SK-MEL-5 (cell line): ENCODE results near the gene ANKRD27. TPM values are rescaled to one million over a fixed set of nuclear protein-coding genes. Genes with fewer than 3 reads are reported as not detected.
"Not testable (repeated sequence)": the region's sequence is repeated elsewhere in the genome, so short reads cannot be mapped to it uniquely, and the experiment has no call there.

Experiments
- DNase-seq: peaks from one replicate; pipeline ENCODE4 v3.0.0-alpha.2; 2016; ENCODE audit warnings: low read depth, low spot score
- in situ Hi-C: cut with HindIII; loops from 2 replicates; pipeline ENCODE4 v1.10.0; 2016; ENCODE audit warnings: low sequenced_read_pairs, high pct_unique_total_duplicates, low pct_unique_long_range_greater_than_20kb
- polyA plus RNA-seq, 2 experiments: library from polyadenylated mRNA; depleted of rRNA; stranded (reverse); fragments of >200 nt; gene quantifications; 2 replicates each; pipeline ENCODE4 v1.2.3, GENCODE V29; 2015
- total RNA-seq: library from RNA; depleted of rRNA; stranded (reverse); fragments of >200 nt; shearing (Covaris generic); gene quantifications from 2 replicates; pipeline ENCODE4 v1.2.3, GENCODE V29; 2014; rRNA removed

ANKRD27 gene
- 39.6 and 42.9 TPM in 2 replicates for total RNA-seq
- 22.1 and 25.9 TPM in 2 replicates for polyA plus RNA-seq (2015; cell fraction: cytosol; rRNA removed)
- polyA plus RNA-seq (2015; cell fraction: nucleus; rRNA removed) = 44.1 and 50.4 TPM in 2 replicates

DNA sequence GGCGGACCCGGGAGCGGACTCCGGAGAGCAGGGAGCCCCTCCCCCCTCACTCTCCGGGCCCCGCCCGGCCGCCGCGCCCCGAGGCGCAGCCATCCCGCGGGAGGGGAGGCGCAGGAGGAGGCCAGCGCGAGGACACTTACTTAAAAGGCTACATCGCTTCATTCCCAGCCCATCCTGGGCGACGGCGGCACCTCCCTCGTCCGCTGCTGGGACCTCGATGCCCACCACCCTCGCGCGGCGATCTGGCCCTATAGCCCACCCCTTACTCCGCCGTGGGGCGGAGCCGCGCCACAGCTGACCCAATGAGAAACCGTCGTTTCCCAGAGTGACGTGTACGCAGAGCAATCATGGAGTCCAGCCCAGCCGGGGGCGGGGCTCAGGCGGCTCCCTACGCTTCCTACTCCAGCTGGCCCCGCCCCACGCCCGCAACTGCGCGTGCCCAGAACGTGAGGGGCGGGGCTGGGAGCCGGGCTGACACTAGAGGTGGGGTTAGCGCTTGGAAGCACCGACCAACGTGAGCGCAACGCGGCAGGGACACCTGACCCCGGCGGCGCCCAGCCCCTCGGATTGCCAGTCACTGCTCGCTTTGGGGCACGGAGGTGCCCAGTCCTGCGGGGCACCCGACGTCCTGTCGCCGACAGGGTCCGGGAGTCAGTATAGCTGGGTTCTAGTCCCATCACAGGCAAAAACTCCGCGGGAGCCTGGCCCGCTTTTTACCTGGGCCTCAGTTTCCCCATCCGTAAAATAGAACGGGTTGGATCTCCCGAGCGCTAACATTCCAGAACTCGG, at the start of gene ANKRD27:
Gene ANKRD27, minus strand, starts transcription at position 250 of the 789 bp plus-strand sequence. CDS start 16,165 bp downstream, outside the sequence.
- in situ Hi-C loops = no loop called here
- peak; percentile 98 for DNase-seq

DNA sequence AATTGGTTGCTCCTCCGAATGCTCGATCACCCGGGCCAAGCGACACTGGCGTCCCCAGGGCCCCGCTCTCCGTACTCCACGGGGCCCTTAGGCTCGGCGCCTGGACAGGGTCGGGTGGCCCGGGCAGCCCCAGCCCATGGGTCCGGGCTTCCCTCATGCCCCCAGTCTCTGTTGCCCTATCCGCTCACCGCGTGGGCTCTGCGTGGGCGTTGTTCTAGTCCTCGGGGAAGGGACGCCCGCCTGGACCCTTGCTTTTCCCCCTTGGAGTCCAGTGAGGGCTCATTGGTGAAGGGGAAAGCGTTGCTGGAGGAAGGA, 45.9 kb upstream of the ANKRD27 start:
- no peak for DNase-seq
- in situ Hi-C loops = no loop called here

DNA sequence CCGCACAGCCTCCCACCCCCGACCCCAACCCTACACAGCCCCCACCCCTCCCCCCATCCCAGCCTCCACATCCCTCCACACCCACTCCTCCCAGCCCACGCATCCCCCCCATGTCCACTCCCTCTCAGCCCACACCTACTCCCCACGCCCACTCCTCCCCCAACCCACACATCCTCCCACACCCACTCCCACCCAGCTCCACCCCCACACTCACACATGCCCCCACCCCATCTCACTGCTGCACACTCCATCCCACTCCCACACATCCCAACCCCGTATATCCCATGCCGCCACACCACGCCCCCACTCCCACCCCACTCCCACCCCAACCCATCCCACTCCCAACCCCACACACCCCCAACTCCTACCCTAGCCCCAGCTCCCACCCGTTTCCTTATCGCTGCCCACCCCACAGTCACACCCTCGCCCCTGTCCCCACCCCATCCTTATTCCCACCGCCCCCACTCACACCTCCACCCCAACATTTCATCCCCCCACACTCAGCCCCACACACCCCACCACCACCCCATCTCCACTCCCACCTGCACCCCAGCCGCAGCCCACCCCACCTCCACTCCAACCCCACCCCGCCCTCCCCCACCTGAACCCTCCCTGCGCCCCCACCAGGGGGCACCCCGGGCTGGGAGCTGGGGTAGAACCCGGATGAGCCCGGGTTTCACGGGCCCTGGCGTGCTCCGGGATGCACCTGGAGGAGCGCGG, 45.4 kb upstream of the ANKRD27 start:
- no peak for DNase-seq
- in situ Hi-C loops = no loop called here

DNA sequence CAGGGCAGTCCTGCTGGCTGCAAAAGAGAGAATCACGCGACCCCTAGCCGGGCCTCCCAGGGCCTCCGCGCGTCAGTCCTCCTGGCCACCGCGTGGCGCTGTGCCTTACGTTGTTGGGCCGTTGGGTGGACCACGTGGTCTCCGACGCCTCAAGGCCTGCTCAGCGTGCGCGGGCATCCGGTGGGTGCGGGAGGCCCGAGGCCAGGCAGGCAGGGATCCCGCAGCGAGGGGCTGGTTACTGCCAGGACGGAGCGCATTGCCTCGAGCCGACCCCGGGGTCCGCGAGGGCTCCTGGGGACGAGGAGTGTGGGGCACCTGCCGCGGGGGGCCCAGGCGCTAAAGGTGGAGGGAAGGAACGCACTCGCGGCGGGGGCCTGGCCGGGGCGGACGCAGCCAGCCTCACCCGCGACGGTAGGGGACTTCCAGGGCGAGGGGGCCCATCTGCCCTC, 44.7 kb upstream of the ANKRD27 start, which contains the start of gene TDRD12:
Gene TDRD12, plus strand, starts transcription at position 157 of the 449 bp plus-strand sequence. CDS start 306 bp downstream, outside the sequence.
- in situ Hi-C loops = no loop called here
- no peak for DNase-seq

DNA sequence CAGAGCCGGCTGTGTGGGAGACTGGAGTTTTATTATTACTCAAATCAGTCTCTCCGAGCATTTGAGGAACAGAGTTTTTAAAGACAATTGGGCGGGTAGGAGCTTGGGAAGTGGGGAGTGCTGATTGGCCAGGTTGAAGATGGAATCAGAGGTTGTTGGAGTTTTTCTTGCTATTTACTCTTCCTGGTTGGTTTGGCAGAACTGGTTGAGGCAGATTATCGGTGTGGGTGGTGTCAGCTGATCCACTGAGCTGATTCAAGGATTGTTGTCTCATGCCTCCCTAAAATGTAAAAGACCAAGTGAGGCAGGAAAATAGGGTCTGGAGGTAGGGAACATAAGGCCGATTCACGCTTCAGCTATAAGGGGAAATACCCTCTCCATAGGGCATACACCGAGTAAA, 43.3 kb upstream of the ANKRD27 start:
- DNase-seq = no peak
- in situ Hi-C loops = no loop called here

DNA sequence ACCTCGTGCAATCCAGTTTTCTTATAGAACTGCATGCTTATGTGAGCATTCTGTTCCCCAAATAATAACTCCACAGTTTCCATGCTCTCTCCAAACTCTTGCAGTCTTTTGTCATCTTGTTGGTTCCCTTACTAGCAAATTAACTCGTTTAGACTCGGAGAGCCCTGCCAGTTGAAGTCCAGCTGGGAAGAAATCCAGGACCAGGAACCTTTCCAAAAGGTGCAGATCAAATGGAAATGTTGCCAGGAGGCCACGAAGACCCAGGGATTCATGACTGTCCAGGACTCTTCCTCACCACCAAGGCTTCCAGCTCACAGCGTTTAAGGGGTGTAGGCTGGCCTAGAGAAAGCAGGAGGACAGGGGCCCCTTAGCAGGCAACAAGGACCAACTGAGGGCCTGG, 42.5 kb upstream of the ANKRD27 start:
- in situ Hi-C loops = no loop called here
- no peak for DNase-seq

DNA sequence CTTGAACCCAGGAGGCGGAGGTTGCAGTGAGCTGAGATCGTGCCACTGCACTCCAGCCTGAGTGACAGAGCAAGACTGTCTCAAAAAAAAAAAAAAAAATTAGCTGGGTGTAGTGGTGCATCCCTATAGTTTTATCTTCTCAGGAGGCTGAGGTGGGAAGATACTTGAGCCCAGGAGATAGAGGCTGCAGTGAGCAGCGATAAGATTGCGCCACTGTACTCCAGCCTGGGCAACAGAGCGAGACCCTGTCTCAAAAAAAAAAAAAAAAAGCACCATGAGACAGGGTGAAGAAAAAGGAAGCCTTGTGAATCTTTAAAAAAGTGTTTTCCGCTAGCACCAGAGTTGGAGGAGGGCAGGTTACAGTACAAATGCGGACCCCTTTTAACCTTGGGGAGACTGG, 41.2 kb upstream of the ANKRD27 start:
- in situ Hi-C loops, DNase-seq: not testable (repeated sequence)

DNA sequence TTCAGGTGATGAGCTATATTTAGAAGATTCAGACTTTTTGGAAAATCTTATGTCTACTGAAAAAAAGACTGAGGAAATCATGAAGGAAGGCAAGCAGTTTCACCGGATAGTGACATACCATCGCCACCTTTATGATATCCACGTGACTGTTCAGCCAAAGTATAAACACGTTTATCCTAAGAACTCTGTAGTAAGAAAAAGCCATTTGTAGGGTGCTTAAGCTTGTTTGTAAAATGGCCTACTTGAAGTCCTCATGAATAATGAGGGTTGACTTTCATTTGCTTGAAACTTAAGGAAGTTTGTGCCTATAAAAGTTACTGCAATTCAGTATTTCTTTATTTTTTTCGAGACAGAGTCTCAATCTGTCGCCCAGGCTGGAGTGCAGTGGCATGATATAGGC, 36.8 kb upstream of the ANKRD27 start:
- in situ Hi-C loops = no loop called here
- DNase-seq = no peak

DNA sequence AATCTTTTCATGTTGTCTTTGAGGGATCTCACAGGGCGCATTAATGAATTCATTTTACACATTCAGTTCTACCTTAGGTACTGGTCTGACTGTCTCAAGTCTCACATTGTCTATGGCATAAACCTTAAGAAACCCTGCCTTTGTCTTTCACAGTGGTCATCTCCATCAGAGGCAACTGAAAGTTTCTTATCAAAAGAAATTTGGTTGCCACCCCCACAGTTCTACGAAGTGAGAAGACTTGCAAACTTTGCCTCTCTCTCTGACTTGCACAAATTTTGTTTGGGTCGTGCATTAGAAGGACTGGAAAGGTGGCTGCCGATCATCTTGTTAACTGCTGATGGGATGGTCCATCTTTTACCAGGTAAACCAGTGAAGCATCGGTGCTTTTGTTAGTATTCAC, 34.1 kb upstream of the ANKRD27 start:
- no peak for DNase-seq
- in situ Hi-C loops = no loop called here

DNA sequence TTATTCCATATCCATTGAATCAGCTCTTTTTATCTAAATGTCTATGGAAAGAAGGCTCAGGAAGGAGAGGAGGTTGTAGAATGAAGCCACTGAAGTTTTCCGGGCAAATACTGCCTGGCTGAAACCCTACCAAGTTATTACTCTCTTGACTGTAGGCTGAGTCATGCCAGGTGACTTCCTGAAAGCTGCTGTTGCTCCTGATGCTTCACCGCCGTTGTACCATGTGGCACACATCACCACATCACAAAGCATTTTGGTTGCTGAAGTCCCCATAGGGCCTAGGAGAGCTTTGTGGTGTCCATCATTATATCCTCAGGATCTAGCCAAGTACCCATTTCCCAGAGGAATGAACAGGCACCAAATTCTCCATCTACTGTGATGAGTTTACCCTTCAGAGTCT, 33.5 kb upstream of the ANKRD27 start:
- in situ Hi-C loops = no loop called here
- no peak for DNase-seq

DNA sequence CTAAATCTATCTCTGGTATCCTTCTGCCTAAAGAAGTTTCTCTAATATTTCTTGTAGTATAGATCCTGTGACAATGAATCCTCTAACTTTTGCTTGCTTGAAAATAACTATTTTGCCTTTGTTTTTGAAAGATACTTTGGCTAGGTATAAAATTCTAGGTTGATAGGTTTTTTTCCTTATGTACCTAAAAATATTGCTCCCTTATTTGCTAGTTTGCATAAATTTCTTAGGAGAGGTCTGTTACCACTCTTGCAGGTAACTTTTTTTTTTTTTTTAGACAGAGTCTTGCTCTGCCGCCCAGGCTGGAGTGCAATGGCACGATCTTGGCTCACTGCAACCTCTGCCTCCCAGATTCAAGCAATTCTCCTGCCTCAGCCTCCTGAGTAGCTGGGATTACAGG, 29.0 kb upstream of the ANKRD27 start:
- in situ Hi-C loops, DNase-seq: not testable (repeated sequence)

DNA sequence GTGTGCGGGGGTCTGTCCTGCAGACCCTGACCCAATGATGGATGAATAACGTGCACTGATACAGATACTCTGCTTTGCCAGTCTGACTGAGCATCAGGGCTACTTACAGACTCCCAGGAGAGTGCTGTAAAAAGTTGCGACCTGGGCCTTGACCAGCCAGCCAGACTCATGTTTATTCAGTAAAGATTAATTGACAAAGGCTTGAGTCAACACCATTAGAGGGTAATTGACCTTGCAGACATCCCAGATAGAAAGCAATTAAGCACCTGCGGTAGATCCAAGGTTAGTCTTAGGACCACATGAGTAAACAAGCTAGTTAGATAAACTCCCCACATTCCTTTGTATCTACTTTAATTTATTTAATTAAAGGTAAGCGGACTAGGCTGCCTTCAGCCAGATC, 27.0 kb upstream of the ANKRD27 start:
- no peak for DNase-seq
- in situ Hi-C loops = no loop called here

DNA sequence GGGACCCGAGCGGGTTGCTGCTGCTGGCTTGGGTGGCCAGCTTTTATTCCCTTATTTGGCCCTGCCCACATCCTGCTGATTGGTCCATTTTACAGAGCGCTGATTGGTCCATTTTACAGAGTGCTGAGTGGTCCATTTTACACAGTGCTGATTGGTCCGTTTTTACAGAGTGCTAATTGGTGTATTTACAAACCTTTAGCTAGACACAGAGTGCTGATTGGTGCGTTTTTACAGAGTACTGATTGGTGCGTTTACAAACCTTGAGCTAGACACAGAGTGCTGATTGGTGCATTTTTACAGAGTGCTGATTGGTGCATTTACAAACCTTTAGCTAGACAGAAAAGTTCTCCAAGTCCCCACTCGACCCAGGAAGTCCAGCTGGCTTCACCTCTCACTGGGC, 25.1 kb upstream of the ANKRD27 start:
- in situ Hi-C loops = not testable (repeated sequence)

DNA sequence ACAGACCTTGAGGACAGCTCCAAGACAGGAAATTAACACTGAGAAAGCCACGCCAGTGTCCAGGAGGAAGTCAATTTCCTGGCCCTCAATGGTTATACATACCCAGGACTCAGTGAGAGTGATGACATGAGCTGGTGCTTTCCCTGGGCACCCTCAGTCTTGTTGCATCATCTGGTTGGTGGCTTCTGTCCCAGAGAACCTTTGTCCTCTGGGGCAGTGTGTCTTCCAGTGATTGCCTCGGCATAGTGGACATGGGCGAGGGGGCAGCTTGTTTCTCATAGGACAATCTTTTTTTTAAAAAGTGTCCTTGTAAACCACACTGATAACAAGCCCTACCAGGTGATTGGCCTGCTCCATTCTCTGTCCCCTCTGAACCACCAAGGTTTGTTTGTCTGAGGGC, 21.8 kb upstream of the ANKRD27 start:
- DNase-seq, in situ Hi-C loops: not testable (repeated sequence)

More for the DNA sequence above, 25.1 kb upstream of the ANKRD27 start:
- not testable (repeated sequence) for DNase-seq

DNA sequence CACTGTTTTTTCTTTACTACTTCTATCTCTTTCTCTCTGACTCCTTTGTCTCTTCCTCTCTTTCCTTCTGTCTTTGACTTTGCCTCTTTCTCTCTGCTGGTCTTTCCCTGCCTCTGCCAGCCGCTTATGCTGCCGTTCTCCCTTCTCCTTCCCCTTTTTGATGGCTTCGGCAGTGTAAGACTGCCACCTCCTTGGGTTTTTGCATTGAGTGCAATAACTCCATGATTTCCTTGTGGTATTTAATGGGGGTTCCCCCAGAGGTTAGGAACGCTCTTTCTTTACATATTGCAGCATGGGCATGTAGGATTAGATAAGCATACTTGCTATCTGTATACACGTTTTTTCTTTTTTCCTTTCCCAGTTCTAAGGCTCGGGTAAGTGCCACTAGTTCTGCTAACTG, 20.5 kb upstream of the ANKRD27 start:
- in situ Hi-C loops, DNase-seq: not testable (repeated sequence)

DNA sequence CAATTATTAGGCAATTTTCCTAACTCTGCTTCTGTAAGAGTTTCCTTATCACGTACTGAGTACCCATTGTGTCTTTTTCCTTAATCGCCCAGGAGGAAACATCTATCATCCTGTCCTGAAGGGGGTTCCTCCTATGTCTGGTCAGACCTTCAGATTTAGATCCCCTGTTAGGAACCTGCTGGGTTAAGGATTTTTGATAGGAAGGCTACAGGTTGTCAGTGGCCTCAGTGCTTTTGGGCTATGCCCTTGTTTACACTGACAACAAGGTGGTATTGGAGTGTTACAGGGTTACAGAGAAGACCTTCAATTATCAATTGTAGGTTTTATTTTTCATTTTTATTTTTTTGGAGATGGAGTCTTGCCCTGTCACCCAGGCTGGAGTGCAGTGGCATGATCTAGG, 19.9 kb upstream of the ANKRD27 start:
- in situ Hi-C loops, DNase-seq: not testable (repeated sequence)

DNA sequence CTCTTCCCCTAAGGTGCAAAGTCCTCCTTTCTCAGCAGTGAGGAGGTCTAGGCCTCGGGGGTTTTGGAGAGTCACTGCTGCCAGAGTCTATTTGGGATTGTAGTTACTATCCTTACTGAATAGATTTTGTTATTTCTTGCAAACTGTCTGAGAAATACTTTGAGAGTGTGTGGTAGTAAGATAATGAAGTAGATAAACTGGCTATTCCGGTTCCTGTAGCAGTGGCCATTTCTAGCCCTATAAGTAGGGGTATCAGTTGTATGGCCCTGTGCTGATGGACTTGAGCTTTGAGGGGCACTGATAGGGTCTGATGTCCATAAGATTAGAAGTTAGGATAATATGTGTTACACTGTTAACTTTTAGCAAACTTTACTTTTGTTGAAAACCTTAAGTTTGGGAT, 19.3 kb upstream of the ANKRD27 start:
- in situ Hi-C loops, DNase-seq: not testable (repeated sequence)
